Skeletal muscle satellite cell (primary cell): ENCODE data around the gene CSRP1.

Experiments used
- H3K27me3 ChIP-seq: 2 replicates; pipeline ENCODE4 v1.7.0; 2013; ENCODE audit warnings: low read length; ENCODE audit not compliant: control insufficient read depth, insufficient read depth
- H3K36me3 ChIP-seq: 2 replicates; pipeline ENCODE4 v1.7.0; 2013; ENCODE audit warnings: mild to moderate bottlenecking, control low read depth, low read length; ENCODE audit not compliant: insufficient read depth
- H3K4me1 ChIP-seq: 2 replicates; pipeline ENCODE4 v1.7.0; 2013; ENCODE audit warnings: low read length; ENCODE audit not compliant: control insufficient read depth, insufficient read depth
- H3K4me2 ChIP-seq: 2 replicates; pipeline ENCODE4 v1.7.0; 2013; ENCODE audit warnings: mild to moderate bottlenecking, low read length
- H3K4me3 ChIP-seq: 2 replicates; pipeline ENCODE4 v1.7.0; 2013; ENCODE audit warnings: low read length
- H3K9ac ChIP-seq: 2 replicates; pipeline ENCODE4 v1.7.0; 2013; ENCODE audit warnings: mild to moderate bottlenecking, low read depth, low read length, moderate library complexity
- H3K9me3 ChIP-seq: replicated peaks from 2 replicates; pipeline ENCODE4 v1.7.0; 2013; ENCODE audit warnings: mild to moderate bottlenecking, control low read depth, low read length

The CSRP1 gene

DNA sequence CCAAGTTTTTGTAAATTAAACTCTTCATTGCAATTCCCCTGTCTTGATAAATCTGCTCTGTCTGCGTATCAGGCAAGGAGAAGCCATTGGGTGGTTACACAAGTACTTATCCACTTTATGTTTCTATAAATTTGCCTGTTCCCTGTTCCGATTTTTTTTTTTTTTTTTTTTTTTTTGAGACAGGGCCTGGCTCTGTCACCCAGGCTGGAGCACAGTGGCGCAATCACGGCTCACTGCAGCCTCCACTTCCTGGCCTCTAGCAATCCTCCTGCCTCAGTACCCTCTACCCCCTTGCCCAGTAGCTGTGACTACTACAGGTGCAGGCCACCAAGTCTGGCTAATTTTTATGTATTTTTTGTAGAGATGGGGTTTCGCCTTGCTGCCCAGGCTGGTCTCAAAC lies 11.1 kb upstream of the CSRP1 start:
- Histone ChIP-seq H3K36me3 (no peaks in the 10 kb centered on the region), H3K4me1 (no peaks in the 10 kb centered on the region), H3K9ac (no peak overlapping the region), H3K9me3 (no peaks in the 10 kb centered on the region), H3K4me3 (no peak overlapping the region), H3K27me3 (no peaks in the 10 kb centered on the region), H3K4me2 (no peak overlapping the region)

GRCh38 chr1:201517631-201518030 lies 10.7 kb upstream of the CSRP1 start:
- no peak overlapping the region for H3K4me3 ChIP-seq
- no peaks in the 10 kb centered on the region for H3K9me3 ChIP-seq
- no peak overlapping the region for H3K4me2 ChIP-seq
- H3K9ac ChIP-seq, result no peak overlapping the region
- H3K4me1 ChIP-seq, result peaks cover 3% of the 10 kb centered on the region
- H3K36me3 ChIP-seq, result no peaks in the 10 kb centered on the region
- H3K27me3 ChIP-seq, result no peaks in the 10 kb centered on the region

- no peak overlapping the region for H3K4me2 ChIP-seq
- no peak overlapping the region for H3K9ac ChIP-seq
- no peaks in the 10 kb centered on the region for H3K36me3 ChIP-seq
- H3K4me1 ChIP-seq, result peaks cover 13% of the 10 kb centered on the region
- no peaks in the 10 kb centered on the region for H3K9me3 ChIP-seq
- H3K4me3 ChIP-seq, result no peak overlapping the region
- H3K27me3 ChIP-seq, result no peaks in the 10 kb centered on the region
Measured at GRCh38 chr1:201516511-201517127, 9.7 kb upstream of the CSRP1 start.

GRCh38 chr1:201515895-201516294 lies 9.0 kb upstream of the CSRP1 start:
- no peaks in the 10 kb centered on the region for H3K36me3 ChIP-seq
- no peak overlapping the region for H3K4me3 ChIP-seq
- H3K4me2 ChIP-seq, result no peak overlapping the region
- H3K9ac ChIP-seq, result no peak overlapping the region
- no peaks in the 10 kb centered on the region for H3K27me3 ChIP-seq
- no peaks in the 10 kb centered on the region for H3K9me3 ChIP-seq
- peaks cover 18% of the 10 kb centered on the region for H3K4me1 ChIP-seq

GRCh38 chr1:201515062-201515750 lies 8.3 kb upstream of the CSRP1 start:
- no peak overlapping the region for H3K9ac ChIP-seq
- H3K4me3 ChIP-seq, result no peak overlapping the region
- H3K4me1 ChIP-seq, result peaks cover 18% of the 10 kb centered on the region
- H3K9me3 ChIP-seq, result no peaks in the 10 kb centered on the region
- H3K27me3 ChIP-seq, result no peaks in the 10 kb centered on the region
- no peak overlapping the region for H3K4me2 ChIP-seq
- H3K36me3 ChIP-seq, result no peaks in the 10 kb centered on the region

DNA sequence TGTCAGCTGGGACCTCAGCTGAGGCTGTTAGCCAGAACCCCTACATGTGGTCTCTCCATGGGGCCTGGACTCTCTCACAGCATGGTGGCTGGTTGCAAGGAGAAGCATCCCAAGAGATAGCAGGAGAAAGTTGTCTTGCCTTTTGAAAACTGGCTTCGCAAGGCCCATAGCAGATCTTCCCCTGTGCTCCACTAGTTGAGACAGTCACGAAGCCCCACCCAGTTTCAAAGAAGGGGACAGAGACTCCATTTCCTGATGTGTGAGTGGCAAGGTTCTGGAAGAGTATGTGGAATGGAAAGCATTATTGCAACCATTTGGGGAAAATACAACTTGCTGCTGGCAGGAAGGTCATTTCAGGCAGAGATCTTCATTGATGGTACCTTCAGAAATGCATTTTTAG lies 7.5 kb upstream of the CSRP1 start:
- Histone ChIP-seq H3K9ac (no peak overlapping the region), H3K4me1 (peaks cover 18% of the 10 kb centered on the region), H3K9me3 (no peaks in the 10 kb centered on the region), H3K36me3 (no peaks in the 10 kb centered on the region), H3K4me2 (no peak overlapping the region), H3K4me3 (no peak overlapping the region), H3K27me3 (no peaks in the 10 kb centered on the region)

GRCh38 chr1:201513498-201514243 lies 6.7 kb upstream of the CSRP1 start:
- Histone ChIP-seq H3K4me3 (no peak overlapping the region), H3K27me3 (no peaks in the 10 kb centered on the region), H3K9me3 (no peaks in the 10 kb centered on the region), H3K4me1 (peaks cover 18% of the 10 kb centered on the region), H3K36me3 (no peaks in the 10 kb centered on the region), H3K9ac (no peak overlapping the region), H3K4me2 (no peak overlapping the region)

DNA sequence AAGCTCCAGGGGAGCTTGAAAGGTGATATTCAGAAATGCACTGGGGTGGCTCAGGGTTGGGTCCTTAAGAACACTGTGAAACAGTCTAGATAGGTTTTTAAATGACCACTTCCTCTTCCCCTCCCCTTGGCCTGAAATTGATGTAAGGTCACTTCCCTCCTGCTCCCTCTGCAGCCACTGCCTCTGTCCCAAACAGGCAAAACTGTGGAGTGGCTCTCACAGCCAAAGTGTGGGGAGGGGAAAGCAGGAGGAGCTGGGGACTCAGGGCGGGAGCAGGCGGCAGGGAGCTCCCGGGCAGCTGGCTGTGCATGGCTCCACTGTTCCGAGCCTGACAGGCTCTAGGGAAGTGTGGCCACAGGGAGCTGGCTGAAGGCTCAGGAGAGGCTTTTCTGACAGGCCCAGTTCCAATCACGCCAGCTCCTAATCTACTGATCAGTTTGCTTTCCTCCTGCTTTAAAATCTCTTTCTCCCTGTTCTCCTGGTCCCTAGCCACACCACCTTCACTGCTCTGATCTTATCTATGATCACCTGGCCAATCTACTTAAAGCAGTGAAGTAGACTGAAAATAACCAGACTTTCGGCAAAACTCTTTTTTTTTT lies 5.1 kb upstream of the CSRP1 start:
- H3K4me1 ChIP-seq, result peaks cover 25% of the 10 kb centered on the region
- no peaks in the 10 kb centered on the region for H3K27me3 ChIP-seq
- peak overlapping the region; percentile 64 for H3K9ac ChIP-seq
- H3K36me3 ChIP-seq, result no peaks in the 10 kb centered on the region
- H3K9me3 ChIP-seq, result no peaks in the 10 kb centered on the region
- peak overlapping the region; percentile 42 for H3K4me2 ChIP-seq
- H3K4me3 ChIP-seq, result peak overlapping the region; percentile 27

DNA sequence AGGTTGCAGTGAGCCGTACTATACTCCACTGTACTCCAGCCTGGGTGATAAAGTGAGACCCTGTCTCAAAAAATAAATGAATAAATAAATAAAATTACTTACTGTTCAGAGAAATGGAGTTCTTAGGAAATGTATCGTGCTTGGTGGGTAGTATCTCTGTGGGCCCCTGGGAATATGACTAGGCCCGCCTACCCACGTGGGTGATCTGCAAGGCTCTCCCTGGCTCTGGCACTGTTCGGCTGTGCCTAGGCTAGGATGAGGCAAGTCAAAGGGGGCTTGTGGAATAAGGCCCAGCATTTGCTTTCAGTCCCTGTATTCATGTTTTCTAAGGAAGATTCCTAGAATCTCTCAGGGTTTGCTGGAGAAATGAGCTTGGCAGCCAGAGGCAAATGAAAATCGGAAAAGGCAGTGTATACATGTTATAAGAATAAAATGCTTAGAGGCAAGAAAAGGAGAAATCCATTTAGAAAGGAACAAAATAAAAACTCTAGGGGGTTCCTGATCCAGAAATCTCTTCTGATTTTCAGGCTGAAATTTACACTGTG lies 4.5 kb upstream of the CSRP1 start:
- Histone ChIP-seq H3K9me3 (no peaks in the 10 kb centered on the region), H3K4me1 (peaks cover 25% of the 10 kb centered on the region), H3K4me3 (no peak overlapping the region), H3K9ac (peak overlapping the region; percentile 64), H3K36me3 (no peaks in the 10 kb centered on the region), H3K27me3 (no peaks in the 10 kb centered on the region), H3K4me2 (peak overlapping the region; percentile 42)

DNA sequence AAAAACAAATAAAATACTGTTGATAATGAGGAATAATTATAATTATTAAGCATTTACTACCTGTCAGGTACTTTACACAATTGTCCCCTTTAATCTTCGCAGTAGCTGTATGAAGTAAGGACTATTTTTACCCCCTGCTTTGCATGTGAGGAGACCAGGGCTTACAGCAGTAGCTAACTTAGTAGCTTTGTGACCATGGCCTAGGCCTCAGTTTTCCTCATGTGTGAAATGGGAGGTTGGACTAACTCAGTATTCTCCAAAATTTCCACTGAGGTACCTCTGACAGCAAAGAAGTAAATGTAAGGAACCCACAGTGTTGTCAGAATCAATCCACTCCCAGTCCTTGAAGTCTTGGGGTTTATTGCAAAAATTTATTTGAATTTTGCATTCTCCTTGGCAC lies 3.8 kb upstream of the CSRP1 start:
- Histone ChIP-seq H3K9me3 (no peaks in the 10 kb centered on the region), H3K4me2 (no peak overlapping the region), H3K4me3 (no peak overlapping the region), H3K27me3 (no peaks in the 10 kb centered on the region), H3K36me3 (no peaks in the 10 kb centered on the region), H3K9ac (no peak overlapping the region), H3K4me1 (peaks cover 31% of the 10 kb centered on the region)

DNA sequence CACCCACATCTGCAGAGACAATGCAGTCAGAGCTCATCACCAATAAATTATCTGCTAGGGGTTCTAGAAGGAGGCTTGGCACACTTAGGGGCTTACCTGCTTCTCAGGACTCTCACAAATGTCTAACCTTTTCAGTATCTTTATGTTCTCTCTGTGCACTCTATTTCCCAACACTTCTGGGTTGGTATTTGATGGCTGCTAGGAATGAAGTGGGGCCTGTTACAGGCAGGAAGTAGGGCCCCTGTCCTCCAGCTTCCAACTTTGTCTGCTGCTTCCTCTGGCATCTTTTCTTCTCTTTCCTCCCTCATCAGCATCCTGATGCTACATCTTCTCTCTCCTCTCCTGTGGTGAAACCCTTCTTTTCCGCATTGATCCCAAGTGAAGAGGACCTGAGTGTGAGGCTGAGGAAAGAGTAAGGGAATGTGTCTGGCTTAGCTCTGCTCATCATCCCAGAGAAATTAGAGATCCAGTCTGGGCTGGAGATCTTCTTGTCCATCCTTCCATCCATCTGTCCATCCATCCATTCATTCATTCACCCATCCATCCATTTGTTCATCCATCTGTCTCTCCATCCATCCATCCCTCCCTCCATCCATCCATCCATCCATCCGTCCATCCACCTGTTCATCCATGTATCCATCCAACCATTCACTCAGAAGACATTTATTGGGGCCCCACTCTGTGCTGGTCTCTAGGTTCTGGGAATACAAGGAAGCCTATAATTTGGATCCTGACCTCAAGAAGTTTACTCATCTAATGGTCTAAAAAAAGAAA lies 2.9 kb upstream of the CSRP1 start:
- H3K36me3 ChIP-seq, result no peaks in the 10 kb centered on the region
- H3K27me3 ChIP-seq, result no peaks in the 10 kb centered on the region
- peaks cover 41% of the 10 kb centered on the region for H3K4me1 ChIP-seq
- H3K9me3 ChIP-seq, result no peaks in the 10 kb centered on the region
- no peak overlapping the region for H3K4me2 ChIP-seq
- no peak overlapping the region for H3K4me3 ChIP-seq
- H3K9ac ChIP-seq, result no peak overlapping the region
